ENCODE measurements around the gene TSSK3. TPM values are rescaled to one million over a fixed set of nuclear protein-coding genes. Genes with fewer than 3 reads are reported as not detected.
A peak's percentile ranks its signal among the peaks of the same experiment; 100 is the strongest.

TSSK3 gene
- total RNA-seq, 1 experiment from 2014 or later, result 4.3 TPM

GRCh38 chr1:32346532-32347157 lies 15.7 kb upstream of the TSSK3 start:
- Histone ChIP-seq H3K4me1 (ENCODE audit: insufficient read depth, low read length, poor library complexity, severe bottlenecking) (no peaks in the 10 kb centered on the region), H3K9me3 (ENCODE audit: low read depth, low read length, poor library complexity, severe bottlenecking) (peaks cover 5% of the 10 kb centered on the region), H3K27ac (ENCODE audit: low read depth, low read length, poor library complexity, severe bottlenecking) (no peak overlapping the region), H3K36me3 (ENCODE audit: insufficient read depth, low read length, poor library complexity, severe bottlenecking) (no peaks in the 10 kb centered on the region), H3K27me3 (replicated peaks; ENCODE audit: insufficient read depth, low read depth, low read length, poor library complexity) (no peaks in the 10 kb centered on the region), H3K4me3 (ENCODE audit: low read depth, low read length, poor library complexity, severe bottlenecking) (no peak overlapping the region)
- intact Hi-C loops (cut with micrococcal nuclease; ENCODE audit: unreplicated experiment), result no loop called here
- ChIA-PET POLR2A (ENCODE audit: low non-redundant PET) (no interaction called here), CTCF (no interaction called here)
- no peak for TF ChIP-seq EZH2 (IDR thresholded peaks at IDR 0.05; ENCODE audit: borderline replicate concordance, low read depth, low read length, poor library complexity, severe bottlenecking)
- TF ChIP-seq, protein P1, sequence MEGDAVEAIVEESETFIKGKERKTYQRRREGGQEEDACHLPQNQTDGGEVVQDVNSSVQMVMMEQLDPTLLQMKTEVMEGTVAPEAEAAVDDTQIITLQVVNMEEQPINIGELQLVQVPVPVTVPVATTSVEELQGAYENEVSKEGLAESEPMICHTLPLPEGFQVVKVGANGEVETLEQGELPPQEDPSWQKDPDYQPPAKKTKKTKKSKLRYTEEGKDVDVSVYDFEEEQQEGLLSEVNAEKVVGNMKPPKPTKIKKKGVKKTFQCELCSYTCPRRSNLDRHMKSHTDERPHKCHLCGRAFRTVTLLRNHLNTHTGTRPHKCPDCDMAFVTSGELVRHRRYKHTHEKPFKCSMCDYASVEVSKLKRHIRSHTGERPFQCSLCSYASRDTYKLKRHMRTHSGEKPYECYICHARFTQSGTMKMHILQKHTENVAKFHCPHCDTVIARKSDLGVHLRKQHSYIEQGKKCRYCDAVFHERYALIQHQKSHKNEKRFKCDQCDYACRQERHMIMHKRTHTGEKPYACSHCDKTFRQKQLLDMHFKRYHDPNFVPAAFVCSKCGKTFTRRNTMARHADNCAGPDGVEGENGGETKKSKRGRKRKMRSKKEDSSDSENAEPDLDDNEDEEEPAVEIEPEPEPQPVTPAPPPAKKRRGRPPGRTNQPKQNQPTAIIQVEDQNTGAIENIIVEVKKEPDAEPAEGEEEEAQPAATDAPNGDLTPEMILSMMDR (conservative IDR thresholded peaks at IDR 0.05; ENCODE audit: low read depth, low read length), result no peak
- no peak for DNase-seq (ENCODE audit: low spot score)
- no TSS peak for BruUV-seq (replicated peaks)

DNA sequence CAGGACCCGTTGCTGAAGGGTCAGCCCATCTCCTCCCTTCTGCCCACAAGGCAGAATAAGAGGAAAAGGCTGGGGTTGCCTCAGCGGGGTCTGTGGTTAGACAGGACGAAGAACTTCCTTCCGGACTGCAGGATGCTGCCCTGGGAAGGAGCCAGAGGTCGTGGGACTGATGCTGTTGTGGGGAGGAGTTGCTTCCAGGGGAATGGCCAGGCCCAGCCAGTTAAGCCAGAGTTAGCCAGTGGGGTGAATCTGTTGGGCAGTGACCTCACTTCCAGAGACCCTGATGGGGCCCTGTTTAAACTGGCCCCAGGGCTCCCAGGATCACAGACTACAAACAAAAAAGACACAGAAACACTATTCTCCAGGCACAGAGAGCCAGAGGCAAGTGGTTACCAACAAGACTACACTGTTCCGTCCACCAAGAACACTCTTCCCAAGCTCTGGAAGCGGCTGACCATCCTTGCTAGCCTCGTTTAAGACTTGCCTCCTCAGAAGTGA lies 13.1 kb upstream of the TSSK3 start:
- intact Hi-C loops (cut with micrococcal nuclease; ENCODE audit: unreplicated experiment), result no loop called here
- peaks cover 5% of the 10 kb centered on the region for H3K9me3 ChIP-seq (ENCODE audit: low read depth, low read length, poor library complexity, severe bottlenecking)
- BruUV-seq (replicated peaks), result no TSS peak
- H3K27me3 ChIP-seq (replicated peaks; ENCODE audit: insufficient read depth, low read depth, low read length, poor library complexity), result no peaks in the 10 kb centered on the region
- H3K27ac ChIP-seq (ENCODE audit: low read depth, low read length, poor library complexity, severe bottlenecking), result no peak overlapping the region
- TF ChIP-seq EZH2 (IDR thresholded peaks at IDR 0.05; ENCODE audit: borderline replicate concordance, low read depth, low read length, poor library complexity, severe bottlenecking), result no peak
- TF ChIP-seq, protein P1 (conservative IDR thresholded peaks at IDR 0.05; ENCODE audit: low read depth, low read length), result no peak
- DNase-seq (ENCODE audit: low spot score), result no peak
- POLR2A ChIA-PET (ENCODE audit: low non-redundant PET), result no interaction called here
- peaks cover 8% of the 10 kb centered on the region for H3K4me1 ChIP-seq (ENCODE audit: insufficient read depth, low read length, poor library complexity, severe bottlenecking)
- CTCF ChIA-PET, result no interaction called here
- no peaks in the 10 kb centered on the region for H3K36me3 ChIP-seq (ENCODE audit: insufficient read depth, low read length, poor library complexity, severe bottlenecking)
- H3K4me3 ChIP-seq (ENCODE audit: low read depth, low read length, poor library complexity, severe bottlenecking), result no peak overlapping the region

- peak overlapping the region; percentile 90 for H3K27ac ChIP-seq (ENCODE audit: low read depth, low read length, poor library complexity, severe bottlenecking)
- no peaks in the 10 kb centered on the region for H3K36me3 ChIP-seq (ENCODE audit: insufficient read depth, low read length, poor library complexity, severe bottlenecking)
- ChIA-PET POLR2A (ENCODE audit: low non-redundant PET) (no interaction called here), CTCF (interaction anchor here (0.6 to 1.0 kb wide), 2 partner anchors 15 to 136 kb away, joined by 3 to 6 read pairs; partner anchors contain the start of gene MARCKSL1)
- peaks cover 8% of the 10 kb centered on the region for H3K4me1 ChIP-seq (ENCODE audit: insufficient read depth, low read length, poor library complexity, severe bottlenecking)
- no peaks in the 10 kb centered on the region for H3K27me3 ChIP-seq (replicated peaks; ENCODE audit: insufficient read depth, low read depth, low read length, poor library complexity)
- no TSS peak for BruUV-seq (replicated peaks)
- DNase-seq (ENCODE audit: low spot score), result no peak
- TF ChIP-seq EZH2 (IDR thresholded peaks at IDR 0.05; ENCODE audit: borderline replicate concordance, low read depth, low read length, poor library complexity, severe bottlenecking), result no peak
- TF ChIP-seq, protein P1 (conservative IDR thresholded peaks at IDR 0.05; ENCODE audit: low read depth, low read length), result peak; percentile 75
- intact Hi-C loops (cut with micrococcal nuclease; ENCODE audit: unreplicated experiment), result no loop called here
- H3K4me3 ChIP-seq (ENCODE audit: low read depth, low read length, poor library complexity, severe bottlenecking), result peak overlapping the region; percentile 63
- peaks cover 5% of the 10 kb centered on the region for H3K9me3 ChIP-seq (ENCODE audit: low read depth, low read length, poor library complexity, severe bottlenecking)
Measured at GRCh38 chr1:32350785-32351398, 11.4 kb upstream of the TSSK3 start.
